Erythroblast (primary cell): ENCODE measurements around the gene BUB1.

ENCODE experiments used
- DNase-seq, 2 experiments: peaks; one replicate each; lab custom pipeline; 2025; lab: John Stamatoyannopoulos, UW
- GATA1 ChIP-seq: IDR thresholded peaks from 2 replicates; pipeline ENCODE4 v1.6.1; 2011; ENCODE audit warnings: low read depth, mild to moderate bottlenecking, control low read depth, low read length, moderate library complexity
- POLR2A ChIP-seq: IDR thresholded peaks from 2 replicates; pipeline ENCODE4 v1.6.1; 2011; ENCODE audit warnings: mild to moderate bottlenecking, low read length

Gene BUB1

DNA sequence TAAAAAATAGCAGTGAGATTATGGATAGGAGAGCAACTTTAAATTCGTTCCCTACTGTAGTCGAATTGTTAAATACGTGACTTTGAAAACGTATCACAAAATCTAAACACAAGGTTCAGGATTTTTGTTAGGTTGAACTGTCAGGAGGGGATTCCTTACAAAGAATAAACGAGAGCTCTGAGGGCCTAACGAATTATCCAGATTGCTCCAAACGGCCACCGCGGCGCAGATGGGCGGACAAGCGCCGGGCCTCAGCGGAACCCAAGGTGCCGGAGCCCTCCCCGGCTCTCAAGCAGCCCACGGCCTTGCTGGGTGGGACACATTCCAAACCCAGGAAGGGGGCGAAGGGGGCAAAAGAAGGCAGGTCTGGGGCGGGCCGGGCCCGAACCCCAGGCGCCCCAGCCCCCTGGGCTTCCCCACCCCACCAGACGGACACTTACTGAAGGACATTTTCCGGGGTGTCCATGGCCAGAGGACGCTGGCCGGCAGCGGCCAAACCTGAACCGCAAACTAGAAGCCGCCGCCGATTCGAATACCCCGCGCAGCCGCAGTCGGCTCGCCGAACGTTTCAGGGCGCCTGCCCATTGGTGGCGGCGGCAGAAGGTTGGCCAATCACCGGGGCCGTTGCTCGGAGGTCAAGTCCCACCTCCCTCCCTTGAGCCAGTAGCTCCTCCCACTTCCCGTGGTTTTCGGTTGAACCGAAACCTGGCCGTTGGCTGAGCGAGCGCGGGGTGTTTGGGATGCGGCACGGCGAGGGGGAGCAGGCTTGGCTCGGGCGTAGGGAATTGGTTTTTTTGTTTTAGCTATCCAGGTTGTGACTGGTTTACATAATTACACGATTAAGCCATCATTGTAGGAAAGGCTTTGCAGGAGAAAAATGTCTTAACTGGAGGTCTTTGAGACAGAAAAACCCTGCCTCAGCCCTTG, at the start of gene BUB1:
TSS of gene BUB1 (minus strand) at position 534 of the 927 bp plus-strand sequence. CDS start at position 466, 68 bp downstream.
- TF ChIP-seq POLR2A: peak; percentile 99
- TF ChIP-seq GATA1: no peak
- DNase-seq: peak; percentile 97 to 99

- TF ChIP-seq GATA1 (no peak), POLR2A (no peak)
- no peak for DNase-seq
Observed at GRCh38 chr2:110726285-110726684, 48.4 kb upstream of the BUB1 start.

DNA sequence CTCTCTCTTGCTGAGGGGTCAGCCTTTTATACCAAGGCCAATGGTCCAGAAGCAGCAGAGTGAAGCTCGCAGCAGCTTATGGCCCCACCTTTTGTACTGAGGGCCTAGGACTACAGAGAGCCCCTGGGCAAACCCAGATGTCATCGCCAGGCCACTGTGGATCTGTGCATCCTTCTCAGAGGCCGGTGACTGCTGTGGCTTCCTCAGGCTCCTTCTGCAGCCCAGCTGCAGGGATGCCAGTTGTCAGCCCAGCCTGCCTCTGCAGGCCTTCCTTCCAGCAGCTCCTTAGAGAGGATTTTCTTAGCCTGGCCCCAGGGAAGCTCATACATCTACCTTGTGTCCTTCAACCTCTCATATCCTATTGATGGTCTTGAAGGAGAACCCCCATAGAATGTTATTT, 48.0 kb upstream of the BUB1 start:
- TF ChIP-seq POLR2A: no peak
- TF ChIP-seq GATA1: no peak
- no peak for DNase-seq

GRCh38 chr2:110725370-110725769, 47.5 kb upstream of the BUB1 start:
- no peak for TF ChIP-seq POLR2A
- no peak for TF ChIP-seq GATA1
- no peak for DNase-seq

GRCh38 chr2:110724820-110725219, 47.0 kb upstream of the BUB1 start:
- TF ChIP-seq POLR2A: no peak
- no peak for TF ChIP-seq GATA1
- no peak for DNase-seq

- TF ChIP-seq POLR2A (no peak), GATA1 (no peak)
- no peak for DNase-seq
Observed at GRCh38 chr2:110720547-110720946, 42.7 kb upstream of the BUB1 start.

- TF ChIP-seq GATA1: no peak
- TF ChIP-seq POLR2A: no peak
- DNase-seq: no peak
Observed at GRCh38 chr2:110718990-110719389, 41.1 kb upstream of the BUB1 start.

- DNase-seq: no peak
- TF ChIP-seq GATA1 (no peak), POLR2A (no peak)
Observed at GRCh38 chr2:110718382-110718781, 40.5 kb upstream of the BUB1 start.

DNA sequence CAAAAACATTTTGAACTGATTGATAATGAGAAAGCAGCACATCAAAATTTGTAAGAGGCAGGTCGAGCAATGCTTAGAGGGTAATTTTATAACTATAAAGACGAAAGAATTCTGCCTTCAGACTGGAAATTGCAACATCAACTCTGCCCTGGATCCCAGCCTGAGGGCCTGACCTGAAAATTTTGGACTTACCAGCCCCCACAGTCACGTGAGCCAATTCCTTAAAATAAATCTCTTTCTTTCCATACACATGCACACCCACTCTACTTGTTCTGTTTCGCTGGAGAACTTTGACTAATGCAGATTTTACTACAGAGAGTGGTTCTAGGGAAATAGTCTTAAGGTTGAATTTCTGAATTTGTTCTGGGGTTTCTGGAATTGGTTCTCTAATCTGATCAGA, 39.9 kb upstream of the BUB1 start:
- TF ChIP-seq GATA1 (no peak), POLR2A (no peak)
- no peak for DNase-seq

DNA sequence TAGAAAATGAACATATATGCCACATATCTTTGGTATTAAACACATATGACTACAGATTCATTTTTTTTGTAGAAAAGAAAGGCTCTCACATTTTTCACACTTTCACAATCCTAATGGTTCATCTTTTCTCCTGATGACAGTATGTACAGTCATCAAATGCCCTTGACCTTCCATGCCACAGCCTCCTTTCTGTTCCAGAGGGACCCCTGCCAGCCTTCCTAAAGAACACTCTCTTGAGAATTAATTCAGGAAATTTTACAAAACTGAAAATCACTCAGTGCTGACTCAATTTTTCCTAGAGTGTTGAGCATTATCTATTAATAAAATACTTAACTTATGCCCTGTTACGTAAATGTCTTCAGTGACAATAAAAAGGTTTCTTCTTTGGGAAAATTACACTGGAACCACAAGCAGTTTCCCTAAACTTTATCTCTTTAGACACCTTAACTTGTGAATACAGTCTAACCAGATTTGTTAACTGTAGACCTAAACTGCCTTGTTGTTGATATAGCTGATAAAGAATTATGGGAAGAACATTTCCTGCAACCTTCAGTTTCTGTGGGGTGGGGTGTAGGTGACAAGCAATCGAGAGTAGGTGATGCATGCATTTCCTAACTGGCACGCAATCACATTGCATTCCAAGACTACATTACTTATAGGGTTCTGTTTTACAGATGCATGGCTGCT, 39.2 kb upstream of the BUB1 start:
- TF ChIP-seq GATA1 (no peak), POLR2A (no peak)
- no peak for DNase-seq

DNA sequence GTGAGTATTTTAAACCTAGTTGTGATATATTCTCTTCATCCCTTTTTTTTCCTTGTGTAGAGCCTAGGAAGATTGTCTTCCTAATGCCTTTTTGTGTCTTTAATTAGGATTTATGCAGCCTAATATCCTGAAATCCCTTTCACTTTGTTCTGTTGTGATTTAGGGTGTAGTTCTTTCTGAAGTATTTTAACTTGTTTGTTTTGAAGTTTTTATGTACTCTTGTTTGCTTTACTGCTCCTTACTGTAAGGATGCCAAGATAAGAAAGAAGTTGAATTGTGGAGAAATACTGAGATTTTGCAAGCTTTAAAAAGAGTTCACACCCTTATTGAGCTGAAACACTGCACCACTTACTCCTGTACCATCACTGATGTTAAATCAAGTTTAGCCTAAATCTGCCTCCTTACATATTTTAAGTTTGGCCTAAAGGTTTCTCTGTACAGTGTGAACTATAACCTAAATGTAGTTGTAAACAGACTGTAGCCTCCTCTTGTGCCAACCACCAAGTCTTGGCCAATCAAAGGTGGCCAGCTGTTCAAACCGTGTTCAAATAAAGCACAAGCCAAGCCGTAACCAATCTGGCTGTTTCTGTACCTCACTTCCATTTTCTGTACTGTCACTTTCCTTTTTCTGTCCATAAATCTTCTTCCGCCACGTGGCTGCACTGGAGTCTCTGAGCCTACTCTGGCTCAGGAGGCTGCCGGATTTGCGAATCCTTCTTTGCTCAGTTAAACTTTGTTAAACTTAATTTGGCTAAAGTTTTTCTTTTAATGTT, 36.8 kb upstream of the BUB1 start:
- TF ChIP-seq GATA1 (no peak), POLR2A (no peak)
- no peak for DNase-seq

GRCh38 chr2:110713513-110714362, 35.9 kb upstream of the BUB1 start:
- DNase-seq: no peak
- TF ChIP-seq POLR2A (no peak), GATA1 (no peak)

DNA sequence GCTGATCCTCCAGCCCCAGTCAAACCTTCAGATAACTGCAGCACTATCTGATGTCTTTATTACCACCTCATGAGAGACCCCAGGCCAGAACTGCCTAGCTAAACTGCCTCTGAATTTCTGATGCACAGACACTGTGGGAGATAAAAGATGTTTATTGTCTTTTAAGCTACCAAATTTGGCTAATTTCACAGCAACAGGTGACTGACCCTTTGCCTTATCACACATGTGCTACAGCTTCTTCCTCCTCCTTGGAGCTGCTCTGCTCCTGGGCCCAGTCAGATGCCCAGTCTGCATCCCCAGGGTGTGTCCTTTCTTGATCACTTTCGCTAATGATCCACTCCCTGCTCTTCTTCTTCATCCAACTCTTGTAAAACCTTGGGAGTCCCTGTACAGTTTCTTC, 34.9 kb upstream of the BUB1 start:
- DNase-seq: no peak
- no peak for TF ChIP-seq POLR2A
- TF ChIP-seq GATA1: no peak

GRCh38 chr2:110708455-110708854, 30.6 kb upstream of the BUB1 start:
- no peak for DNase-seq
- no peak for TF ChIP-seq POLR2A
